Esophagus mucosa (tissue), 1 donor: ENCODE measurements around the gene ALDH2. TPM values are rescaled to one million over a fixed set of nuclear protein-coding genes. Genes with fewer than 3 reads are reported as not detected.
"Not testable (repeated sequence)": the region's sequence is repeated elsewhere in the genome, so short reads cannot be mapped to it uniquely, and the experiment has no call there.

Experiments used
- ATAC-seq: fragments of 200-7000 bp; cut with Tn5 transposase; one replicate; pipeline ENCODE4 v1.9.1; 2020
- total RNA-seq: library from RNA; stranded (reverse); gene quantifications from one replicate; pipeline ENCODE4 v1.2.4, GENCODE V29; 2023
- donor health status: DM: yes; HTN: yes; CAD: no.

Gene ALDH2
- total RNA-seq, 1 donor from 2014 or later = 135 TPM

GRCh38 chr12:111791507-111791906 is 24.8 kb downstream of the ALDH2 start:
- ATAC-seq = peak; percentile 16

- ATAC-seq = peak; percentile 88
Observed at GRCh38 chr12:111792155-111792855, 25.6 kb downstream of the ALDH2 start.

- ATAC-seq = no peak
Observed at GRCh38 chr12:111792856-111793235, 26.1 kb downstream of the ALDH2 start.

GRCh38 chr12:111798182-111798581 is 31.4 kb downstream of the ALDH2 start:
- ATAC-seq = no peak

GRCh38 chr12:111799758-111800157 is 33.0 kb downstream of the ALDH2 start:
- ATAC-seq = no peak

- no peak for ATAC-seq
Observed at GRCh38 chr12:111803038-111803626, 36.4 kb downstream of the ALDH2 start.

GRCh38 chr12:111803851-111804250 is 37.1 kb downstream of the ALDH2 start:
- no peak for ATAC-seq

- no peak for ATAC-seq
Observed at GRCh38 chr12:111806304-111806703, 39.6 kb downstream of the ALDH2 start.

GRCh38 chr12:111807232-111807631 is 40.5 kb downstream of the ALDH2 start:
- ATAC-seq = no peak

- ATAC-seq = peak; percentile 95
Observed at GRCh38 chr12:111812881-111813741, 46.4 kb downstream of the ALDH2 start.

GRCh38 chr12:111816065-111816615 is 49.4 kb downstream of the ALDH2 start:
- no peak for ATAC-seq

GRCh38 chr12:111816898-111817297 is 50.2 kb downstream of the ALDH2 start:
- not testable (repeated sequence) for ATAC-seq

GRCh38 chr12:111818340-111818739 is 51.6 kb downstream of the ALDH2 start:
- ATAC-seq = no peak

GRCh38 chr12:111819191-111820158 is 52.7 kb downstream of the ALDH2 start:
- ATAC-seq = peak; percentile 31

- not testable (repeated sequence) for ATAC-seq
Observed at GRCh38 chr12:111820828-111821227, 54.1 kb downstream of the ALDH2 start.

GRCh38 chr12:111822886-111823285 is 56.2 kb downstream of the ALDH2 start:
- no peak for ATAC-seq

- ATAC-seq = no peak
Observed at GRCh38 chr12:111823891-111824290, 57.2 kb downstream of the ALDH2 start.

GRCh38 chr12:111824312-111824711 is 57.6 kb downstream of the ALDH2 start:
- not testable (repeated sequence) for ATAC-seq

- no peak for ATAC-seq
Observed at GRCh38 chr12:111825509-111825908, 58.8 kb downstream of the ALDH2 start.

- no peak for ATAC-seq
Observed at GRCh38 chr12:111826316-111826715, 59.6 kb downstream of the ALDH2 start.

GRCh38 chr12:111826992-111827391 is 60.3 kb downstream of the ALDH2 start:
- no peak for ATAC-seq

GRCh38 chr12:111827907-111828306 is 61.2 kb downstream of the ALDH2 start:
- no peak for ATAC-seq
